Suprapubic skin (tissue), 4 donors: Measurements from ENCODE around the gene BRD9.

ENCODE experiments used
- POLR2A ChIP-seq, 2 donors: fragments of 450-650 bp; IDR thresholded peaks; one replicate each; pipeline ENCODE4 v1.6.1; 2017; ENCODE audit warnings: antibody characterized with exemption in 2 of 2, mild to moderate bottlenecking in 2 of 2, moderate library complexity in 2 of 2
- POLR2AphosphoS5 ChIP-seq, 3 donors: sonication (generic); formaldehyde crosslinking; IDR thresholded peaks; one replicate each; pipeline ENCODE4 v1.6.1; 2017; ENCODE audit warnings: antibody characterized with exemption in 3 of 3

- TF ChIP-seq POLR2A (IDR thresholded peaks at IDR 0.05) (no peak), POLR2AphosphoS5 (IDR thresholded peaks at IDR 0.05) (no peak)
Observed at GRCh38 chr5:902129-902916, 9.7 kb upstream of the BRD9 start.
